Choroid plexus epithelial cell (primary cell): ENCODE data around the gene COG5.

Source experiments
- DNase-seq: peaks from one replicate; pipeline ENCODE4 v3.0.0-alpha.2; 2010; ENCODE audit warnings: low read depth
- H3K4me3 ChIP-seq: 2 replicates; pipeline ENCODE4 v1.5.1; 2011; ENCODE audit warnings: low read depth, mild to moderate bottlenecking, control low read depth, low read length, moderate library complexity
- CTCF ChIP-seq: conservative IDR thresholded peaks from 2 replicates; pipeline ENCODE4 v1.5.1; 2011; ENCODE audit warnings: low read depth, mild to moderate bottlenecking, control low read depth, inconsistent platforms, low read length, moderate library complexity

COG5 gene

GRCh38 chr7:107405559-107405958 is 158.2 kb downstream of the COG5 start:
- no peak for DNase-seq
- H3K4me3 ChIP-seq: no peak overlapping the region
- TF ChIP-seq CTCF: no peak

GRCh38 chr7:107404740-107405537 is 158.8 kb downstream of the COG5 start:
- H3K4me3 ChIP-seq: no peak overlapping the region
- no peak for DNase-seq
- no peak for TF ChIP-seq CTCF

GRCh38 chr7:107398161-107398560 is 165.6 kb downstream of the COG5 start:
- TF ChIP-seq CTCF: no peak
- DNase-seq: no peak
- H3K4me3 ChIP-seq: no peak overlapping the region

GRCh38 chr7:107396990-107397389 is 166.7 kb downstream of the COG5 start:
- DNase-seq: no peak
- H3K4me3 ChIP-seq: no peak overlapping the region
- TF ChIP-seq CTCF: no peak

GRCh38 chr7:107396081-107396480 is 167.6 kb downstream of the COG5 start:
- no peak overlapping the region for H3K4me3 ChIP-seq
- TF ChIP-seq CTCF: no peak
- no peak for DNase-seq

GRCh38 chr7:107394831-107395230 is 168.9 kb downstream of the COG5 start:
- TF ChIP-seq CTCF: no peak
- DNase-seq: peak; percentile 58
- H3K4me3 ChIP-seq: no peak overlapping the region

- TF ChIP-seq CTCF: no peak
- no peak overlapping the region for H3K4me3 ChIP-seq
- peak; percentile 42 for DNase-seq
These were observed 169.4 kb downstream of the COG5 start for GRCh38 chr7:107394276-107394675.
